Urothelium cell line (cell line): ENCODE results near the gene OVAAL.

ENCODE experiments used
- DNase-seq: peaks from one replicate; pipeline ENCODE4 v3.0.0; 2011; ENCODE audit warnings: low spot score, mixed read lengths
- FAIRE-seq: peaks from 2 replicates; lab custom pipeline; 2011; peaks lifted over from hg19 to GRCh38; lab: Jason Lieb, UNC

OVAAL gene

DNA sequence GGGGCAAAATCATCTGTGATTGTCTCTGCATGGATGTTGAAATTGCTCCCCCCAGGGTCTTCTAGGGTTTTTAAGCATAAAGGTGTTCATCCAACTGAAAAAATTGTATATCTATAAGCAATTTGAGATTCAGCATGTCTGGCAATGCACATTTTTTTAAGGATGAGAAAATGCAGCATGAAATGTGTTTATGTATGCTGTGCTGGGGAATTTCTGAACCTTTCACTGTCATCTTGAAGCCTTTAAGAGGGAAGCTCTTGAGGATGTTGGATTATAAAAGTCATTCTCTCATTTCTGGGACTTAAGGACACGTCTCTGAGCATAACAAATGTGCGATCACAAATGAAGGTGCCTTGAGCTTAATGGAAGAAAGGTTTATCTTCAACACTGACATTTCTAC is 9.4 kb downstream of the OVAAL start:
- FAIRE-seq, result no peak
- DNase-seq, result no peak

DNA sequence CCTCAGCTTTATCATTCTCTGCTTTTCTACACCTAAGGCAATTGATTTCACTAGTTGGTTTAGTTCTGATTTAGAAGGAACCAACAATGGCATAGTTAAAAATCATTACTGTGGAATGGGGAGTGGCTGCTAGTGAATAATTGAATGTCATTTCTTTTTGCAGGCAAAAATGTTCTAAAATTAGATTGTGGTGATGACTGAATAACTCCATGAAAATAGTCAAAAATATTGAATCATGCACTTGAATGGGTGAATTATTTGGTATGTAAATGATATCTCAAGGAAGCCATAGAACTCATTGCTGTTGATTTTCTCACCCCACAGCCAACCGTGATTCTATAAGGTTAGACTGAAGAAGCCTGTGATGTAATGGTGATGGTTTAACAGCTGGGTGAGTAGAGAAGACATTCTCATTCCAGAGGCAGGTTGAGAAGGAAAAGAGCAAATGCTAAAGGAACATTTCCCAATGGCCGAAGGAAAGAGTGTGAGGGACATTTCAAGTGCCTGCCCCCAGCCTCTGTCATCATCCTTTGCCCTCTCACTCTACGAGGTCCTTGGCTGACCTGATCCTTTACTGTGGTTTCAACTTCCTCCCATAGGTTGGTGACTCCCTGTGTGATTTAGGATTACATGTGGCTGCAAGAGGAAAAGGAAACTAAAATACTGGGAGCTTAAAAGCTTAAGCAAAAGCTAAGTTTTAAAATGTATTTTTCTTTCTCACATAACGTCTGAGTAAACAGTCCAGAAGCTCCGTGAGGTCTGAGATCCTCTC is 12.5 kb downstream of the OVAAL start:
- no peak for FAIRE-seq
- DNase-seq, result no peak

DNA sequence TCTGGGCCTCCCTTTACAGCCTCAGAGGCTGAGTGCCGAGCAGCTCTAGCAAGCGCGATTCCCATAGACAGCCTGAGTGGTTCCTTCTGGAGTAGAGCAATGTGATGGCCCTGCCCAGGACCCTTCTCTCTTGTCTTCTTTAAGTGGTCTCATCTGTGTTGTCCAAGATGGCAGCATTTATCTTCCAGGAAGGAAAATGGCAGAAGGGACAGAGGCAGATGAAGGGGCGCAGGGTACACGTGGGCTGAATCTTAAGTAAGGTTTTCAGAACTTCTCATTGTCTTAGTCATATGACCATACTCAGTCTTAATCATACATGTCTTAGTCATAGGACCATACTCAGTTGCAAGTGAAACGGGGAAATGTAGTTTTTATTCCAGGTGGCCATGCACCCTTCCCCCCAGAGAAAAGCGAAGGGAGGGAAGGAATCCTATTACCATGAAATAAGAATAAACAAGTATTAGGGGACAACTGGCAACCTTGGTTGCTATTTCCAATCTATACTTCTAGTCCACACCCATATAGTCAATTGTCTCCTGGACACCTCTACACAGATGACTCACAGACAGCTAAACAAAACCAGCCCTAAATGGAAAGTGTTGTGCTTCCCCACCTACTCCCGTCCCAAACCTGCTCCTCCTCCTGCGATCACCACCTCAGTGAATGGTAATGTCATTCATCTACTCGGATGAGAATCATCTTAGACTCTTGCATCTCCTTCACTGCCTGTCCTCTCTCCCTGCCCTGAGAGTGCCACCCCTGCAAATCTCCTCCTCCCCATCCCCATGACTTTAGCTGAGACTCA is 13.3 kb downstream of the OVAAL start:
- DNase-seq (no peak), FAIRE-seq (no peak)

DNA sequence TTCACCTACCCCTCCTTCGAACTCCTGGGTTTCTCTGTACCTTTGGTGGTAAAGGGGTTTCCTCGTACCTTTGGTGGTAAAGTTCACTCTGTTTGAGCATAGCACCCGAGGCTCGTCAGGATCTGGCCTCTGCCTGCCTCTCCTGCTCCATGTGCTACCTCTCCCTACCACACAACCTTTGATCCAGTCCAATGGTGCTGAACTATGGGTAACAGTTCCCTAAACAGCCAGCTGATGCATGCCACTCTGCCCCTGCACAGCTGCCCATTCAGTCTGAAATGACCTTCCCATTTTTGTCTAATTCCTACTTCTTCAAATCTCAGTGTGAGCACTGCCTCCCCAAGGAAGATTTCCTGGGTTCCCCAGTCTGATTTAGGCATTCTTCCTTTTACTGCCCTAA is 14.0 kb downstream of the OVAAL start:
- no peak for FAIRE-seq
- DNase-seq, result no peak

DNA sequence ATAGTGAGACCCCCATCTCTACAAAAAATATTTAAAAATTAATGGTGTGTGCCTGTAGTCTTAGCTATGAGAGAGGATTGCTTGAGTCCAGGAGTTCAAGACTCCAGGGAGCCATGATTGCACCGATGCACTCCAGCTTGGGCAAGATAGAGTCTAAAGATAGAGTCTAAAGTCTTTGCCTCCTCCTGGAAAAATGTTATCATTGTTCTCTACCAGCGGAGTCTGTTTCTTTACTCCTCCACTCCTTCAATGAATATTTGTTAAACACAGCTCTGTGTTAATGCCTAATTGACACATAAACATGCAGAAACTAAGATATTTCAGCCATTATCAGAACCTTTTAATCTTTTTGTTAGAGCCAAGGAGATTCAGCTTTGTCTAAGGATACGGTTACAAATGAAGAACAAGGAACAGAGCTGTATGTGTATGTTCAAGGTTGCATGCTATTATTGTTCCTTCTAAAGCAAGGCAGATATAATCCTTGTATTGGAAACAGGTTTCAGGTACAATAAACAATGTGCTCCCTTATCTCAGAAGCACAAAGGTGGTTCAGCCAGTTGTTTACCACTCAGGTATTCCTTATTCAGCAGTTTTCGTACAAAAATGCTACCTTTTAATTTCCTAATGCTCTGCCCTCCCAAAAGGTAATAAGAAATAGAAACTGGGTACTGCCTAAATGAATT is 15.4 kb downstream of the OVAAL start:
- DNase-seq, result no peak
- FAIRE-seq, result no peak

DNA sequence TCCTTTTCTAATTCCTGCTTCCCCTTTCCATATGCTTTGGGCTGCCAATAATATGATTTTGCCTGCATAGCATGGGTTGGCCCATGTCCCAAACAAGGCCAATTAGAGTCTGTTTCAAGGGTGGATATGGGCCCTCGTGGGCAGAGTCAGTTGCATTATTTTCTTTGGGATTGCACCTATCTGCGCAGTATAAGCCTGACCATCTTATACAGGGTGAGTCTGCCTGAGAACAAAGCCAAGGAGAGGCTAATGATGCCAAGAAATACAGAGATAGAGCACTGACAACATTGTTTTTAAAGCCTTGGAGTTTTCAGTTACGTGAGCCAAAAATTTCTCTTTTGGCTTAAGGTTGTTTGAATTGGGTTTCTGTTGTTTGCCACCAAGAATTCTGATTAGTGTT is 18.6 kb downstream of the OVAAL start:
- DNase-seq (no peak), FAIRE-seq (no peak)

DNA sequence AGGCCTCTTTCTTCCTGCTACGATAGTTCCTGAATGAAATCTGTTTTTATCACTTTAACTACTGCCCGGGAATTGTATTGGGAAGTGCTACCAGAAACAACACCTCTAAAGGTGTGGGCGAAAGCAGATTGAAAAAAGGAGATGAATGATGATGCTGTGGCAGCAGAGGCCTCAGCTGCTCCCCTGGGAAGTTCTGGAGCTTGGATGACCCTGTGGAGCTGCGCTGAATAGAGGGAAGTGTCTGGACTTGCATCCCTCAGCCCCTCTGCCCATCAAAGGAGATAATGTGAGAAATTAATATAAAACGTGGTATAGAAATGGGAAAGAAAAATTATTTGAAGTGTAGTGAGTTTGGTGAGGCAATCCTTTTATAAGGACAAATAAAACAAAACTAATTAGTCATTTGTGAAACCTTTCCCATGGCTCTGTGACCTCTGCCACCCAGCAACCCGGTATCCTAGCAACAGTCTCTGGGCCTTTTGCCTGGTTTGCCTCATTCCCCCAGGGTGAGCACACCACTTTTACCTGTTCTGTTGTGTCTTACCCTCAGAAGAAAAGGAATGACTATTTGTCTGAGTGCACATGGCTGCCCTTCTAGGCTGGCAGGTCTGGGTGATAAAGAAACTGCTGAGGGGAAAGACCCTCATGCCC is 21.3 kb downstream of the OVAAL start:
- FAIRE-seq, result no peak
- no peak for DNase-seq

DNA sequence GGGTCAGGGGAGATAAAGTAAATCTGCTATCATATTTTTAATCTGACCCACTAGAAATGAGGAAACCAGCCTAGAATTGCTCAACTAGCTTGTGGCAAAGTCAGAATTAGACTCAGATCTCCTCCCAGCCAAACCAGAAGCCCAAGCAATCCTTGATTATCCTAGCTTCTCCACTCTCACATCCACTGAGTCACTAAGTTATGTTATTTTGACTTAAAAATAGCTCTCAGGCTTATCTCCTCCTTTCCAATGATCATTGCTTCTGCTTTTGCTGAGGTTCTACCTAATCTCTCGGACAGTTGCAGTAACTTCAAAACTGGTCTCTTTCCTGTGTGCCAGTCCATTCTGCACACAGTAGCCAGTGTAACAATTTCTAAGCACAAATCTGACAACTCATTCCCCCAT is 22.9 kb downstream of the OVAAL start:
- FAIRE-seq (no peak), DNase-seq (no peak)

DNA sequence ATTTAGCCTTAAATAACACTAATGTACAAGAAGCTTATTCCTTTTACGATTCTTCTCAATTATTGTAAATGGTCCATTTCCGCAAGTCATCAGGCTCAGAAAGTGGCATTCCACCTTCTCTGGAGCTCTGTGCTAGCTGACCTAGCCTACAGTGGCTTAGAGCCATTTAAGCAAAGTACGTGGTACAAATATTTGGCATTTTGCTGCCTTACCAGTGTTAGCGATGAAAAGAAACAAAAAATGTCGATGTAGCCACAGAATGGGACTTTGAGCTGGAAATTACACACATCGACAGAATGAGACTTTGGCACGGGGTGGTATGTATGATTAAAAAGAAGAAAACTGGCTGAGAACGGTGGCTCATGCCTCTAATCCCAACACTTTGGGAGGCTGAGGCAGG is 26.1 kb downstream of the OVAAL start:
- DNase-seq (no peak), FAIRE-seq (no peak)

DNA sequence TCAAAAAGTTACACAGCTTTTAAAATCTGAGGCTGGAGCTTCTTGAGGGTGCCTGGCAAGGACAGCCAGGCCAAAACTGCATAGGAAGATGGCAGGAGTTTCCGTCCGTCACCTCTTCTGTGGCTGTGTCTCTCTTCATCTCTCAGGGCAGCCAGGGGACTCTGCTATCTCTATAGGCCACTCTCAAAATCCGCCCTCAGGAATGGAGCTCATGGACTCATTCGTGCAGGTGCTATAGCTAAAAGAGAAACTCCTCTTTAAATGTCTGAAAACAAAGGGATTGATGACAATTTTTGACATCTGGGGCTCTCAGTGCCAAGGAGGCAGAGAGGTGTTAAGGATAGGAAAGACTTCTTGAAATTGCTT is 27.2 kb downstream of the OVAAL start:
- DNase-seq (no peak), FAIRE-seq (no peak)

DNA sequence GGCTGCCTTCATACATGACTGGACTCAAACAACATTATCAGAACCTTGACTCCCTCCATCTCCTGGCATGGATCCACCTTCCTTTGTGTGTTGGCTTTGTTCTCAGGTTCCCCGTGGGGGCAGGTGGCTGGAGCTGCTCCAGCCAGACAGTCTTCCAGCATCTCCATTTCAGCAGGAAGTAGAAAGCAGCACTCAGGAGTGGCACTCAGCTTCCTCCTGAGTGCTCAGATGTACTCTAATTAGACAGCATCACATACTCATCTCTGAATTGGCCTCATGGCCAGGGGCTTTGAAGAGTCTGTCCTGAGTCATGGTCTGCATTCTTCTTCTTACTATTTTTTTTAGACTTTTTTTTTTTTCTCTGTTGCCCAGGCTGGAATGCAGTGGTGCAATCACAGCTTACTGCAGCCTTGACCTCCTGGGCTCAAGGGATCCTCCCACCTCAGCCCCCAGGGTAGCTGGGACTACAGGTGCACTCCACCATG is 27.9 kb downstream of the OVAAL start:
- FAIRE-seq (no peak), DNase-seq (peak; percentile 69)

DNA sequence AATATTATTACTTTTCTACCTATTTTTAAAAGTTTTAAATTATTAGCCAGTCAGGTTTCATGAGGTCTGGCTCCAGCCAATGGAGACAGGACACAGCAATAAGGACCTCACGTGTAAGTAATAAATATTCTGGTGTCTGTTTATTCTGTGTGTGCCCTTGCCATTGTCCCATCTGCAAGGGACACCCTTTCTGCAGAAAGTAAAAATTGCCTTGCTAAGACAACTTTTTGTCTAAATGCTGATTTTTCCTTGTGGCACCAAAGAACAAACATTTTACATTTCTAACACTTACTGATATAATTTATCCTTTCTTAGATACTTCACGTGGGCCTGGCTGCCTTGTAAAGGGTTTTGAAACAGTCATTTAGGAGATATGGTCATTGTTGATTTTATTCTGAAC is 29.4 kb downstream of the OVAAL start:
- FAIRE-seq, result no peak
- DNase-seq, result no peak

DNA sequence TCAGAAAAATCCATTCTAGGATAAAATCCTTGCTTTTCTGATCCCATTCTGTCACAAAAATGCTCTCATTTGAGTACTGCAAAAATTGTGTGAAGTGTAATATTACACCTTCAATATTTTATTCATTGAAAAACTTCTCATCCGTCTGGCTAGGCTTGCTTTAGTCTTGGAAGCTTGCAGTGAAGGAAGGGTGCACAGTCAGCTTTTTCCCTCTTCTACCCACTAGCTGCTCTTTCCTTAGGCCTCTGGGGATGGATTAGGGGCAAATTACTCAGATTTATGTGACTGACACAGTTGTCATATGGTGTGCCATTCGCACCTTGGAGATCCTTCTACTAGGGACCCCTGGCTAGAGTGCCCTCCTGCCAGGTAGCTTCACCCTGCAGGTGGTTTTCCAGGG is 32.1 kb downstream of the OVAAL start:
- DNase-seq (no peak), FAIRE-seq (no peak)

DNA sequence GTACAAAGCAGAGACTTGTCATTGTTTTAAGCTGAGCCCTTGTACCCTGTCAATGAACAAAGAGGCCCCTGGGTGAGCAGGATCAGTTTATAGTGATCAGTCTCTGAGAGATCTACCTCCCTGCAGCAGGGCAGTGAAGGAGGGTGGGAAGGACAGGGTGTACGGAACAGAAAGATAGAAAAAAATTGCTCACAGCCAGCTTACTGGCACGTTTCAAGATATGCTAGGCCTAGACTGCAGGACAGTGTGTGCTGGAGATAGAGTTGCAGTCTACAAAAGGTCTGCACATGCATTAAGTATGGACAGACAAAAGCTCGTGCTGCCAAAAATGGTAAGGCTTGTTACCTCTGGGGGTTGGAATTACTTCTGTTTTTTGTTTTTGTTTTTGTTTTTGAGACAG is 34.6 kb downstream of the OVAAL start:
- DNase-seq (no peak), FAIRE-seq (no peak)

DNA sequence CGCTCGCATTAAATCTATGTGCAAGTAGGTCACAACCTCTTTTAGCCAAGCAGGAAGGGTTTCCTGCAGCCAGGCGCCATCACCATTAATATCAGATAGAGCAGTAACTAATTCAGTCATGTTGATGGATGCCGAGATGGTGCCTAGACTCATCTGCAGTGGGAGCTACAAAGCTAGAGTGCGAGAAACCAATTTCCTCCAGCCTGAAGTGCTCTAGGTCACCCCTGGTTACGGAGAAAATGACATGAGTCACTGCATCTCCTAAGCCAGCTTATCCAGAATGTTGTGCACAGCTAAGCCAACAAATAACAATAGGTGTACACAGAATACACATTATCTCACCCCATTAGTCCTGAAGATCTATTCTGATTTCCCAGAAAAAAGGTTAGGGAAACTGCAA is 36.0 kb downstream of the OVAAL start:
- DNase-seq, result no peak
- no peak for FAIRE-seq

DNA sequence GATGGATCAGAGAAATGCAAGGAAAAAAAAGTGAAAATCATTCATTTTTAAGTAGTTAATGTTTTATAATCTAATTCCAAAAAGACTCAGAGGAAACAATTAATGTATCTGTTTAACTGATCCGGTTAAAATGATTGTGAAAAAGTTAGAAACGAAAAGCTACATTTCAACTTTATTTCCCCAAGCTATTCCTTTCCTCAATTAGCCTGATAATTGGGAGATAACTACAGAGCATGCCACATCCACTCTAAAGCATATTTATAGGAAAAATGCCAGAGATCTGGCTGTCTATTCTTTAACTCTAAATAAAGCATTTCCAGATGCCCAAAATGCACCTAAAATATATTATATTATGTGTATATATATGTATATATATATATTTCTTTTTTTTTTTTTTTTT is 37.2 kb downstream of the OVAAL start:
- DNase-seq (no peak), FAIRE-seq (no peak)

DNA sequence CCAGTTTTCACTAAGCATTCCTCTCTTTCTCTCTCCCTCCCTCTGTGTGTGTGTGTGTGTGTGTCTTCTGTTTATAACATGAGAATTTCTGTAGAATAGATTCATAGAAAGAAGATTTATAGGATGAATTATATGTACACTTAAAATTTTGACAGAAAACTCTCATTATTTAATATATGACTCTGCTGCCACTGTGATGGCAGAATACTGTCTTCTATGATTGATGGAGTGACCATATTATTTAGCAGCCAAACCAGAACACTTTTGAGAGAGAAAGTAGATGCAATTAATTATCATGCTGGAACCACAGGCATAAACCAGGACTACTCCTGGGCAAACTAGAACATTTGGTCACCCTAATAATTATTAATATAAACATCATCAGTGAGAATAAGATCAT is 38.8 kb downstream of the OVAAL start:
- no peak for FAIRE-seq

DNA sequence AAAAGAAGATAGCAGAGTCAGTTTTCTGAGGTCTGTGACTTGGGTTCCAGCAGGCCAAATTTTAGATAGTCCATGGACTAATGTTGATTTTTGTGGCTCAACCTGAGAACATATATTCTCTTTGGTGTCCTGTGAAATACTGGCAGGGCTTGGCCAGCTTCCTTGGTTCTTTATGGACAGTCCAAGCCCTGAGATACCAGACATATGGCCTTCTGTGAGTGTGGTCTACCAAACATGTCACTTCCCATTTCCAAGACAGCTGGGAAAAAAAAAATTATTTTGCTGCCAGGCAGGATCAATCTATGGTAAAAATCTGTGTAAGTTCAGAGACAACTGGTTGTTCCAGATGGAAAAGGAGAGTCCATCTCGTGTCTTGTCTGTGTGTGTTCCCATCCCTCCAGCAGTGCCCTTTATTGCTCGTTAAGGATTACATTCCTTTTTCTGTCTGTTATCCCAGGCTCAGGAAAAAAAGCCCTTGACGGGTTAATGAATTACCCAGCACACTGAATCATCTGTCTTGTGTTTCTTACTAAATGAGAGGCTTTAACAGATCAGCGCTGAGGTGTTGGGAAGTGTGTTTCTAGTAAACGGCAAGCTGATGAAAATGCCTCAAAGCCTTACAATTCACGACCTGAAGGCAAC is 39.7 kb downstream of the OVAAL start:
- DNase-seq (no peak), FAIRE-seq (no peak)

More for the DNA sequence above, 38.8 kb downstream of the OVAAL start:
- DNase-seq, result no peak

DNA sequence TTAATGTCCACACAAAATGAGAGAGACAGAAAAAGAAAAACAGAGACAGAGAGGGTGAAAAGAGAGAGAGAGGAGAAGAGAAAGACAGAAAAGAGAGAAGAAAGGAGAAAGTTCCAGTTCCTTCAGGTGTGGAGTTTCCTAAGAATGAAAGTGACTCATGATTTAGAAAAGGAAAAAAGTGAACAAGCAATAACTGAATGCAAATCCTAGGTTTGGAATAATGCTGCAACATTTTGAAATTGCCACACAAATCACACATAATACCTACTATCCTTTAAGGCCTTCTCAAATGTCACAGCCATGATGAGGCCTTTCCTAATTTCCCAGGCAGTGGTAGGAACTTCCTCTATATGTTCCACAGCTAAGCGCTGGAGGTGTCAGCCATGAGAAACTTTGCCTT is 41.6 kb downstream of the OVAAL start:
- FAIRE-seq (no peak), DNase-seq (no peak)

DNA sequence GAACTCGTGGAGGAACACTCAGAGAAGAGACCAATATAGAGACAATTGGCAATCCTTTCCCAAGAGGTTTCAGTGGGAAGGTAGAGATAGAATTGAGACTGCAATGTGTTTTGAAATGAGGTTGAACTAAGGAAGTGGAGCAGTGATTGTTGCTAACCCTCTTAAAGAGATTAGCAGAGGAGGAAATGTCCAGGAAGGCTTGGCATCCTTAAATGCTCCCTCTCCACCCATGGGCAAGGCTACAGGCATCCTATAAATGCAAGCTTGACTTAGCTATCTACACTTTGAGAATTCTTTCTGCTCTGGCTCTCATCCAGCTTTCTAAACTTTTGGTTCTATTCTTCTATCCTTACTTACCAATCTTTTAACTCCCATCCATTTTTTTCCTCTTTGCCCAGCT is 42.7 kb downstream of the OVAAL start:
- no peak for DNase-seq
- FAIRE-seq, result no peak
